Measurements from ENCODE around the gene RB1.

GRCh38 chr13:48485432-48485831 lies 181.9 kb downstream of the RB1 start:
- TF ChIP-seq CTCF (IDR thresholded peaks at IDR 0.05) (no peak), RNF2 (IDR thresholded peaks at IDR 0.05; ENCODE audit: borderline replicate concordance, low read depth) (no peak), POLR2AphosphoS2 (conservative IDR thresholded peaks at IDR 0.05; ENCODE audit: low read length) (no peak), CEBPB (IDR thresholded peaks at IDR 0.05) (no peak), ESRRA (IDR thresholded peaks at IDR 0.05; ENCODE audit: borderline replicate concordance, low read length) (no peak), SMC3 (IDR thresholded peaks at IDR 0.05) (no peak), JUN (IDR thresholded peaks at IDR 0.05) (no peak), POLR2A (IDR thresholded peaks at IDR 0.05; ENCODE audit: low read length) (no peak), EP300 (IDR thresholded peaks at IDR 0.05) (no peak), MAX (IDR thresholded peaks at IDR 0.05) (no peak), PHF8 (IDR thresholded peaks at IDR 0.05; ENCODE audit: borderline replicate concordance, low read depth) (no peak), KDM1A (IDR thresholded peaks at IDR 0.05; ENCODE audit: low read depth) (no peak), RFX5 (IDR thresholded peaks at IDR 0.05) (no peak)

All from A549 (cell line).